H1 (cell line): ENCODE results near the gene ANXA2. TPM values are rescaled to one million over a fixed set of nuclear protein-coding genes. Genes with fewer than 3 reads are reported as not detected.

Experiments
- SP2 ChIP-seq: IDR thresholded peaks from 2 replicates; pipeline ENCODE4 v1.6.1; 2012; ENCODE audit warnings: mild to moderate bottlenecking, low read length, inconsistent platforms
- YY1 ChIP-seq: IDR thresholded peaks from 2 replicates; pipeline ENCODE4 v1.6.1; 2011; ENCODE audit warnings: low read depth, mild to moderate bottlenecking, low read length
- polyA plus RNA-seq, 7 experiments: library from polyadenylated mRNA; depleted of rRNA in 3 of 7; stranded (reverse) in 5 of 7; unstranded in 2 of 7; fragments of >200 nt in 5 of 7; fragments of 200-250 nt in 2 of 7; gene quantifications; 1 replicate in 5 of 7; 2 replicates in 1 of 7; 4 replicates in 1 of 7; pipeline versions ENCODE4 v1.2.1 to v1.2.3, GENCODE V29; 2011 to 2013; ENCODE audit warnings: missing spikeins in 2 of 7, mixed read lengths in 2 of 7
- total RNA-seq: library from RNA; stranded (reverse); fragmentation: NEBNext Ultra II Directional; extraction: Animal tissue kit (Norgen Biotek cat#: 25700); gene quantifications from 2 replicates; pipeline ENCODE4 v1.2.1, GENCODE V29; 2021

The ANXA2 gene
- total and polyA plus RNA-seq, 2 of the 8 experiments (the other 6 are each of a cell fraction or from before 2014, with no cell fraction given), result 178 to 217 TPM

DNA sequence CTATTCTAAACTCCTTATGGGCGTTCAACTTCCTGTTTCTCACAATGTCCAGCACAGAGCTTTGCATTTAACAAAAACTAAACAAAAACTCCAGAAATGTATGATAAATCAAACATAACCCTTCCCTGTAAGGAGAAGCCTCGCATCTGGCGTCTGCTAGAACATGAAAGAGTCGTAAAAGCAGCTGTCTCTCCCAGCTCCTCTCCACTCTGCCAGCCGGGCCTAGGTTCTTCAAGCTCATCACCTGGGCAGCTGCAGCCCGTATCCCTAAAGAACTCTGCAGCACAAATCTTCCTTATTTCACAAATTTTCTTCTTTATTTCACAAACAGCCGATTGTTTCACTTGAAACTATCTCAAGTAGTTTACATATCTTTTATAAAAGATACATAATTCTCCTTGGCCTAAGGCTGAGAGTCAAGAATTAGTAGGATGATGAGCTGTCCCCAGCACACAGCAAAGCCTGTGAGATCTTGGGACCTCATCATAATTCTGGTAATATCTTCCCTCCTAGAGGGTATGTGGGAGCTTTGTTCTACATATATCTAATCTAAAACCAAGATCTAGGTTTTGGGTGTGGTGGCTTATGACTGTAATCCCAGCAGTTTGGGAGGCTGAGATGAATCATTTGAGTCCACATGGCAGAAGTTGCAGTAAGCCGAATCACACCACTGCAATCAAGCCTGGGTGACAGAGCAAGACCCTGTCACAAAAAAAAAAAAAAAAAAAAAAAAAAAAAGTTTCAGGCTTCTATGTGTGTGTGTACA lies 35.3 kb downstream of the ANXA2 start (continued):
- TF ChIP-seq SP2 (no peak), YY1 (no peak)
- TF ChIP-seq, all 59 proteins: peak for 0
